NCI-H345 treated with DMSO at 0.1 percent for 48 hours (cell line): ENCODE data around the gene TBL2.
"Not testable (repeated sequence)": the region's sequence is repeated elsewhere in the genome, so short reads cannot be mapped to it uniquely, and the experiment has no call there.

Experiments
- DNase-seq: peaks from one replicate; lab custom pipeline; 2025; ENCODE audit not compliant: unreplicated experiment; lab: John Stamatoyannopoulos, UW

The TBL2 gene

DNA sequence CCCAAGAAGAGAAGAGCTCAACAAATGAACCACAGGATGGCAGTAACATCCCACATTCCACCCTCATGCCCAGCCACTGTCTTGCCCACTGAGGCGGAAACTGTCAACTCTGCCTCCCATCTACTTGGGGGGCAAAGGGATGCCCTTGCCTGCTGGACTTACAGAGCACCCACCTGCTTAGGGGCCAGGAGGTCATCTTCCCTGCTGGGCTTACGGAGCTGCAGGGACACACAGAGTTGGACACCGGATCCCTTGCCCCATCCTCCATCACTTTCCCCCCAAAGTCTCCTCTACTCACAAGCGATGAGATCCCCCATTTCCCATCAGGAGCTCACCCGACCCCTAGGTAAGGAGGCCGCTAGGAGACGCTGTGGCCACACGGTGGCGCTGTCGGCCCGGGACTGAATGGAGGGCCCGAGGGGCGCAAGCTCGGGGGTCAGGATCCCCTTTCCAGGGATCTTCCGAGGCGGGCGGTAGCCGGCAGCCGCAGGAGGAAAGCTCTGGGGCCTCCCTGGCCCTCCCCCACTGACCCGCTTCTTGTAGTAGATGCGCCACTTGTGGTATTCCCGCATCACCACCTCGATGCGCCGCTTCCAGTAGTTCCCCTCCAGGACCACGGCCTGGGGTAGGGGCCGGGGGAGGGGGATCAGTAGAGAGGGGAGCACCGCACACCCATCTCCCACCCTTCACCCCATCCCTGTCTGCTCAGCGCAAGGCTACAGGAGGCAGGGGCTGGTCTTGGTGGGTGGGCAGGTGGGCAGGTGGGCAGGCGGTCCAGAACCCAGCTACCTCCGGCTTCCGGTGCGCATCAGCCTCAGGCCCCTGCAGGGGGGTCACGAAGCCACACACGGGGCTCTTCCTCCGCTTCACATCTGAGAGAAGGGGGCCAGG, 28.7 kb upstream of the TBL2 start:
- peak; percentile 25 for DNase-seq

DNA sequence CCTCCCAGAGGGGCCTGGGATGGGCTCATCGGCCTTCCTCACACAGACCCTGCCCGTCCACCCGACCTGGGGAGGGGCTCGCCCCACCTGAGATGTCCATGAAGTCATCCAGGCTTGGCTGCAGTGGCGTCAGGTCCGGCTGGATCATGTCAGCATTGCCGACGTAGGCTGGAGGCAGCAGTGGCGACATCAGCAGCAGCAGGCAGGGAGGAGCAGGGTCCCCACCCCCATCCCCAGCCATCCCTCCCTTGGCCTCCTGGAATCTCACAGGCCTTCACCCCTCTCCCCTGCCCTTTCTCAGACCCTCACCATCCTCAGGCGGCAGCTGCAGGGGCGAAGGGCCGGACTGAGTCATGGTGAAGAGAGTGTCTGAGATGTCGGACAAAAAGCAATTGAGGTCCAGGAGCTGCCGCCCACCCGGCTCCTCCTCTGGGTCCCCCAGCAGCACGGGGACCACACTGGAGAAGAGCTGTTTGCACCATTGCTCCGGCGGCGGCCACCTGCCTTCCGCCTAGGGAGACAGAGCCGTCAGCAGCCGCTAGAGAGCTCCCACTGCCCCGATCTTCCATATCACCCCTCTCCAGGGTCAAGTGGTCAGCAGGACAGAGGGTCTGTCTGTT, 27.3 kb upstream of the TBL2 start:
- no peak for DNase-seq

DNA sequence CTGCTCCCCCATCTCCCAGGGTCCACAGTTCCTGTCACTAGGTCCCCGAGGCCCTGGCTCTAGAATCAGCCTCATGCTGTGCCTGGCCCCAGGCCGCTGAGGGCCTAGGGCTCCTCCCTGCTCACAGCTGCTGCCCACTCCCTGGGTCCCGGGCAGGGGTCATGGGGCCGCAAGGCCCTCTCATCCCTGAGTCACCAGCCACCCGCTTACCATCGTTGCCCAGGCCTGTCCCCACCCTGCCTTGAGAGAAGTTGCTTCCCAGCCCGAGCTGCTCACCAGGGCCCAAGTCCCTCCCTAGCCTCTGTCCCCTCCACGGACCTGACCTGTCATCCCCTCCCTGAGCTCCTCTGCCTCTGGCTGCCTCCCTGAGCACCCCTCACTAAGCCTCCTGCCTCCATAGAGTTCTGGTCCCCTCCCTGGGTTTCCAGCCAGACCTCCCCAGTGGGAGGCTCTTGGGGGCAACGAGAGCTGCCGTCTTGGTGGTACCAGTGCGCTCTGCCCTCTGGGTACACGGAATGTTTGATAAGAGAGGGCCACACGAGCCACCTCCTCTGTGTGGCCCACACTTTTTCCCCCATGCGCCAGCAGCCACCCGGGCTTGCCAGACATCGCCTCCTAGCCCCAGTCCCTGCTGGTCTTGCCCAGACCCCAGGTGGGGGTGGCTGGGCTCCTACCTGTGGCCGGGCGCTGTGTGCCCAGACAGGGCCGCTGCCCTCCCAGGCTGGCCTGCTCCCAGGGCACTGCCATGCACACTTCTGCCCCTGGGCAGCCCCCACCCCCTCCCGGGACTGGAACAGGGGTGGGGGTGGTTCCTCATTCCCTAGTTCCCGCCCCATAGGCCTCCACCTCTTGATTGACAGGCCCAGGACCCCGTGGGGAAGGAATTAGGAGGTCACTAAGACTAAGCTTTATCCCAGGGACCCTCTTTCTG, 24.6 kb upstream of the TBL2 start:
- DNase-seq, result no peak

DNA sequence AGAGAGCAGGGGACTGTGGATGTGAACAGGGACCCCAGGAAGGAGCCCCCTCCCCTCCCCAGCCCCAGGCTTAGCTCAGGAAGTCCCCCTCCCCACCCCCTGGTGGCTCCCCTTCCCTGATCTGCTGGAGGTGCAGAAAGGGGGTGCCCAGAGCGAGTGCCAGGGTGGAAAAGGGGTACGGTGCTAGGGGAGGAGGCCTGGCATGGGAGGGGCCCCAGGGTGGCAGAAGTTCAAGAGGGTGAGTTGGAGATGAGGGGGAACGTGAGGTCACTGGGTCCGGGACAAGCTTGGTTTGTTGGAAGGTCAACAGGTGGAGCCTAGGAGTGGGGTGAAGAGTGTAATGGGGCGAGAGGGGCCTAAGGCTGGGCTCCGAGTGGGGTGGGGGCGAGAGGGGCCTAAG, 21.5 kb upstream of the TBL2 start:
- no peak for DNase-seq

DNA sequence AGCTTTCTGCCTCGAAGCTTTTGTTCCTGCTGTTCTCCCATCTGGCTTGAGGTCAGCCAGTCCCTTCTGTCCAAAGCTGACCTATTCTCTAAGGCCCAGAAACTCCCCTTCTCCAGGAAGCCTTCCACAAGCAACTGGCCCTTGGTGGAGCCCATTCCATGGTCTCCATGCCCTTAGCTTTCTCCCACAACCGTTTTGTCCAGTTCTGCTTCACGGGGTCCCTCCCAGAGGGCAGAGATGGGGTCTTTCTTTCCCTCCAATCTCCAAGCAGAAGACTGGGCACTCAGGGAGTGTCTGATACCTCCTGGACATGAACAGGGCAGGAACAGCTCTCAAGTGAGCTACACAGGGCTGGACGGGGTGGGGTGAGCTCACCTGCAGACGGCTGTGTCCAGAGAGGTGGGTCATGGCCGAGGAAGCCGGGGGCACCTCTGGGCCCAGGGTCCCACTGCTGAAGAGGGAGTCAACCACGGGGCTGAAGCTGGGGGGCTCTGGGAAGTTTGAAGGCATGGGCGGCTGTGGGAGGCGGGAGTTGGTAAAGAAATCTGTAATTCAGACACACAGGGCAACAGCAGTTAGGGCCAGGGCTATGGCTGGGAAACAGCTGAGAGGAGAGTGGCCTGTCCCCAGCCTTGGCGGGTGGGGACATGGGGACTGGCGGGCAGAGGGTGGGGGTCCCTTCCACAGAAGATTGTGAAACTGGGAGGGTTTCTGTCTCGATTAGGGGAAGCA, 20.9 kb upstream of the TBL2 start:
- DNase-seq, result no peak

DNA sequence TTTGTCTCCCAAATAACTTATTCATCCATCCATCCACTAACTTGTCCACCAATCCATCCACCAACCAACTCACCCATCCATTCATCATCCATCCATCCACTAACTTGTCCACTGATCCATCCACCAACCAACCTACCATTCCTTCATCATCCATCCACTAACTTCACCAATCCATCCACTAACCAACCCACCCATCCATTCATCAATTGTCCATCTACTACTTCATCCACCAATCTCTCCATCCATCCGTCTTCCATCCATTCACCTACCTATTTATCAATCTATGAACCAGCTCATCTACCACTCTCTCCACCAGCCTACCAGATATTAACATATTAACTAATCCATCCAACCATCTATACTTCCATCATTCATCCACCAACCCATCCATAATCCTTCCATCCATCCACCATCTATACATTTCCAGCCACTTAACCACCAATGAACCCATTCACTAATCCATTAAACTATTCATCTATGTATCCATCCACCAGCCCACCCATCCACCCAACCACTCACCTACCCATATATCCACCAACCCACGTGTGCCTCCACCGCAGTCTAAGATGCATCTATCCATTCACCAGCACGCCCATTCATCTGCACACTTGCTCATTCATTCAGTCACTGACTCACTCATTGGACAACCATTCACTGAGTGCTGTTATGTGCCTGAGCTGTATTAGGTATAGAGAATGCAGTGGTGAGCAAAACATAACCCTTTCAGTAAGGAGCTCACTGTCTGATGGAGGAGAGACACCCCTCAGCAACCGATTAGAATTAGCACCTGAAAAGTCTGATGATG, 19.8 kb upstream of the TBL2 start:
- no peak for DNase-seq

DNA sequence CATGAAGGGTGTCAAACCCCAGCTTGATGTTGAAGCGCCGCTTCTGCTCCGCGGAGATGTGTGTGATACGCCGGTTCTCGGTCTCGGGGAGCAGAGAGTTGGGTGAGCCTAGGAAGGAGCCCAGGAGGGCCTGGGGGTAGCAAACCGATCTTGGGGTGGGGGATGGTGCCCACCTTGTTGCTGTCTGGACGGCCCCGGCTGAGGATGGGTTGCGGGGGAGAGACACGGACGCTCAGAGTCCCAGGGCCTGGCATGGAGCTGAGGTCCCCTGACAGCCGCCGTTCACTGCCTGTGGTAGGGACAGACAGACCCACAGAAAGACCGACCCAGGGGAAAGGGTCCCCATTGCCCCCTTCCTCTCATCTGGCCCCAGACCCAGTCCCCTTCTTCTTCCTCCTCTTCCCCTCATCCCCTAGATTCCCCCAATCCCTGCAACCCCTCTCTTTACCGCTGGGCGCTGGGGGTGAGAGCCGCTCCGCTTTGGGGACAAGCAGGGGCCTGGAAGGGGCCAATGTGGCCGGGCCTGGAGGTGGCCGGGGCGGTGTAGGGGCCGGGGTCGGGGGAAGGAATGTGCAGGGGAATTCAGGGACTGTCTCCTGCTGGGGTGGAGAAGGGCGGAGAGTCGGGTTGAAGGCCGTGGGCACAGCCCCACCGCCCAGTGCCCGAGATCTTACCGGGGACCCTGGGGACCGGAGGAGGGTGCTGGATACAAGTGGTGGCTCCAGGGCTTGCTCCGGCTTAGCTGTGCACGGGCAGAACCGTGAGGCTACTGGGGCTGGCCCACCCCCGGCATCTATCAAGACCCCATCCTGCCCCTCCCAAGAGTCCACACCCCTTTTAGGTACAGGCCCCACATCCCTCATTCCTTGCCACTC, 18.0 kb upstream of the TBL2 start:
- no peak for DNase-seq

DNA sequence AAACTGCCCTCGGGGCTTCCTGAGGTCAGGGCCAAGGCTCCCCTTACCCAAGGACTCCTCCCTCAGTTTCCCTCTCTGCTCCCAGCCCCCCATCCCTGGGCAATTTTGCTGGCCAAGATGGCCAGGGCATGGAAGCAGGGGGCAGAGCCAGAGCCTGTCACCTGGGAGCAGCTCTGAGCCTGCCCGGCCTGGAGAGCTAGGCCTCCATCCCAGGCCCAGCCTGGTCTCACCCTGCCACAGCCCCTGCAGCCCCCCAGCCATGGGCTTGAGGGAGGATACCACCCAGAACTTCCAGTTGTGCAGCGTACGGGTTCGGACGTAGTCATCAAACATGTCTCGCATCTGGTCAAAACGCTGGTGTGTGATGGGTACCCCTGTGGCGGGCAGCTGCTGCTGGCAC, 17.0 kb upstream of the TBL2 start:
- DNase-seq, result no peak

DNA sequence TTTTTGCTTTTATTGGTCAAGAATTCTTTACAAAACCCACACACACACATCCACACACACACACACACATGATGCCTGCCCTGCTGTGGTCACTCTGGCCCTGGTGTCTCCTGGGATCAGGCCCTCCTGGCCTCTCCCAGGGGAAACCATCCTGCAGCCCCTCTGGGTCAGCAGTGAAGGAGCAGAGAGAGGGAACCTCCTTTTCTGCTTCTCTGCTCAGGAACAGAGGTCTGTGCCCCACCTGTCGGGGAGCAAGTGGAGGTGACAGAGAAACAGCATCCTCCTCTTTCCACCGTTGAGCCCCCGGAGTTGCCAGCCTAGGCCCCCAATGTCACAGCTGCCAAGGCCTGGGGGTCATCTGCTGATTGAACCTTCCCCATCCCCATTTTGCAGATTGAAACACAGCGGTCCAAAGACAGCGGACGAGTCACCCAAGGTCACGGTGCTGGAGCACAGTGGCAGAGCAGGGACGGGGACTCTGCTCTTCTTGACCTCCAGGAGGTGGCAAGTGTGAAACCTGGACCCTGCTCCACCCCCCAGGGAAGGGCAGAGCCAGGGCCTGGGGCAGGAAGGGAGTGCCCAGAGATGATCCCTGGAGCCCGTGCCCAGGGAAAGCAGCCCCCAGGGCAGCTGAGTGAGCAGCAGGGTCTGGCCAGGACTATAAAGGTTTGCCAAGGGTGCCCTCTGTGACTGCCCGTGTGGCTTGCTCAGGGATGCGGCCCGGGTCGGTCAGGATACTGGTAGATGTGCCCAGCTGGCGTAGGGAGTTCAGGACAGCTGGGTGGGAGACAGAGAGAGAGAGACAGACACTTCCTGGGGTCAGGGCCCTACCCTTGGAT, 15.0 kb upstream of the TBL2 start:
- DNase-seq, result no peak

DNA sequence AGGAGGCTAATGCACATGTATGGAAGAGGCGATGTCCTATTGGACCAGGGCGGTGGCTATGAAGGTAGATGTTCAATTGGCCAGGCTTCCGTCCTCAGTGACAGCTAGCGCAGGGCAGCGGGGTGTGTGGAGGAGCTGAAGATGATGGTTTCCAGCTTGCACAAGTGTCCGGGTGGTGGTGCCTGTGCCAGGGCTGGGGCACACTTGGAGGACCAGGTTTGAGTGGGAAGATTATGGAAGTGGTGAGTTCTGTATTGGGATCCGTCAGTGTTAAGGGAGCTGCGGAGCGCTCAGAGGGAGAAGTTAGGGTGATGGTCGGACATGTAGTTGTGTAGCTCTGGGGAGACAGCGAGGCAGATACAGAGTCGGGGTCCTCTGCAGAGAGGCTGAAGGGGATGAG, 8.5 kb upstream of the TBL2 start:
- no peak for DNase-seq

DNA sequence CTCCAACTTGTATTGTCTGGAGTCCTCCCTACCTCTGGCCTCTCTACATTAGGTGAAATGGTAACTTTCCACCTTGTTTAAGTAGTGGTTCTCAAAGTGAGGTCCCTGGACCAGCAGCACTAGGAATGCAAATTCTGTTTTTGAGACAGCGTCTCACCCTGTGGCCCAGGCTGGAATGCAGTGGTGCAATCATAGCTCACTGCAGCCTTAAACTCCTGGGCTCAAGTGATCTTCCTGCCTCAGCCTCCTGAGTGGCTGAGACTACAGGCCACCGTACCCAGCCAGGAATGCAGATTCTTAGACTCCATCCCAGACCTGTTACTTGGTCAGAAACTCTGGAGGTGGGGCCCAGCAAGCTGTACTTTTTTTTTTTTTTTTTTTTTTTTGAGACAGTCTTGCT, 6.8 kb upstream of the TBL2 start:
- DNase-seq, result no peak

DNA sequence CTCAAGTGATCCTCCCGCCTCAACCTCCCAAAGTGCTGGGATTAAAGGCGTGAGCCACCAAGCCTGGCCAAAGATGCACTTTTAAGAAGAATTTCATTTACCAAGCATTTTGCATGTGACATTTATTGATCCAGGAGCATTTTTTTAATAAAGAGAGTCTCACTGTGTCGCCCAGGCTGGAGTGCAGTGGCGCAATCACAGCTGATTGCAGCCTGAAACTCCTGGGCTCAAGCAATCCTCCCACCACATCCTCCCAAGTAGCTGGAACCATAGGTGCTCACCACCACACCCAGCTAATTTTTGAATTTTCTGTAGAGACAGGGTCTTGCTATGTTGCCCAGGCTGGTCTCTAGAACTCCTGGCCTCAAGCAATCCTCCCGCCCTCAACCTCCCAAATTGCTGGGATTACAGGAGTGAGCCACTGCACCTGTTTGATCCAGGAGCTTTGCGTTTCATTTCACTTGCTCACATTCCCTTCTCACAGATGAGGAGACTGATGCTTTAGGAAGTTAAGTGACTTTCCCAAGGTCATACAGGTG, 4.4 kb upstream of the TBL2 start:
- no peak for DNase-seq

DNA sequence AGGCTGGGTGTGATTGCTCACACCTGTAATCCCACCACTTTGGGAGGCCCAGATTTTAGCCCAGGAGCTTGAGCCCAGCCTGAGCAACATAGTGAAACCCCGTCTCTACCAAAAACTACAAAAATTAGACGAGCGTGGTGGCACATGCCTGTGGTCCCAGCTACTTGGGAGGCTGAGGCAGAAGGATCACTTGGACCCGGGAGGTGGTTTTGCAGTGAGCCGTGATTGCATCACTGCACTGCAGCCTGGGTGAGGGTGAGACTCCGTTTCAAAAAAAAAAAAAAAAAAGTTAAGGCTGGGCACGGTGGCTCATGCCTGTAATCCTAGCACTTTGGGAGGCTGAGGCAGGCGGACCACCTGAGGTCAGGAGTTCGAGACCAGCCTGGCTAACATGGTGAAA, 2.6 kb upstream of the TBL2 start:
- DNase-seq, result not testable (repeated sequence)

DNA sequence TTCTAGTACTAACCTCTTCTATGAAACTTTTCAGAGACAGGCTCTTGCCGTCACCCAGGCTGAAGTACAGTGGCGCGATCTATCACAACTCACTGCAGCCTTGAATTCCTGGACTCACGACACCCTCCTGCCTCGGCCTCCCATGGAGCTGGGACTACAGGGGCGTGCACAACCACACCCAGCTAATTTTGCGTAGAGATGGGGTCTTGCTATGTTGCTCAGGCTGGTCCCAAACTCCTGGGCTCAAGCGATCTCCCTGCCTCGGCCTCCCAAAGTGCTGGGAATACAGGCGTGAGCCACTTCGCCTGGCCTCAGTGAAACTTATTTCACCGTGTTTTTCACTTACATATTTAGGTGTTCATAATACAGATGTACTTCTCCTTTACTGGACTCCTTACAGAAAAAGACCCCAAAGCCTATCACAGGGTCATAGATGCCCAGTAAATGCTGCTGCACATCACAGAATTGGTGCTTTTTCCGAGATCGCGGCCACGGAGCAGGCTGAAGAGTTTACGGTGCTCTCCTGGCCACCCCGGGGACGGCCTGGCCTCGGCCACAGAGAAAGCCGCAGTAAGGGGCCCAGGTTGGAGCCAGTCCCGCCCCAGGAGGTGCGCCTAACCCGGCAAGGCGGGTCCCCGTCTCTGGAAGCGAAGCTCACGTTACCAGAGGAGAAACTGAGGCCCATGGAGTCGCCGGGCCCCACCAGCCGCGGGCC, 595 bp downstream of the TBL2 start:
- no peak for DNase-seq

DNA sequence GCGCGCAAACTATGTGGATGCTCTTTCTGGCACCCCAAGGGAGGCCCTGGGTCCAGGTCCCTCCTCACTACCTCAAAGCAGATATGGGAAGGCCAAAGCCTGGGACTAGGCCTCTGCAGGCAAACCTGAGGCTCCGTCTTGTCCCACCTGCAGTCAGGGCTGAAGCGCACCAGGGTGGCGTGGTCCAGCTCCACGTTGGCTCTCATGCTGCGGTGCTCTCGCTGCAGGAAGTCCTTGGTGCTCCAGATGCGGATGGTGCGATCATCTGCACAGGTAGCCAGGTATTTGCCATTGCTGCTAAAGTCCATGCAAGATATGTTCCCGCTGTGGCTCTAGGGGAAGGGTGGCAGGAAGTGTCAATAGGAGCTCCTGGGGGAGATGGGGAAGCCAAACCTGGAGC, 4.6 kb downstream of the TBL2 start:
- DNase-seq, result no peak

DNA sequence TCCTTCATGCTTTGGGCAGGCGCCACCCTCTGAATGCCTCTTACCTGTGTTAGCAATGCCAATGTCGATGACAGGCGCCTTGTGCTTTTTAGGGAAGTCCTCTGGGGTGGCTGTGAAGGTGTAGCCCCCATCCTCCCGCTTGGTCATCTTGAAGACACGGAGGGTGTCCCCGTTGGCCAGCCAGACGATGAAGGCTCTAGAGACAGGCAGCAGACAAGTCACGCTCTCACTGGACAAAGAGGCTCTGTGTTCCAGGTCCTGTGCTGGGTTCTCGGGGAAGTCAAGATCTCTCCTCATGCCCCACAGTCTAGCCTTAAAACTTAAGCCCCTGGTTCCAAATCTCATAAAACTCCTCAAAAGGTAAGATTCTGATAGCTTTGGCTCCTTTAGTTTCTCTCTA, 5.1 kb downstream of the TBL2 start:
- DNase-seq, result no peak

DNA sequence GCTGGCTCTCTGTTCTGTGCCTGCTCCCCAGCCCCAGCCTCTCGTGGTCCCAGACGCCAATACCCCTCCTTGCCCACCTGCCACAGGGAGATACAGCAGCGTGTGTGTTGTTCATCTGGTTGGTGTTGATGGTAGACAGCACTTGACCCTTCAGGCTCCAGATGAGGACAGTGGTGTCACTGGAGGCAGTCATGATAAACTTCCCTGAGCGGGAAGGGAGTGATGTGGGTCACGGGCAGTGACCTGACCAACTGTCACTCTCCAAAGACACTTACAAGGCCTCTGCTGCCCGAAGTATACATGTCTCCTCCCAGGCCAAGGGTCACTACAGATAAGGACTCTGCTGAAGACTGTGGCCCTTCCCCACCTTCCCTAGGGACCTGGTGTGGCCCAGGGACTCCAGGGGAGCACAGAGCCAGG, 5.6 kb downstream of the TBL2 start:
- no peak for DNase-seq
